Measurements from ENCODE around the gene CACTIN. TPM values are rescaled to one million over a fixed set of nuclear protein-coding genes. Genes with fewer than 3 reads are reported as not detected.
"Not testable (repeated sequence)": the region's sequence is repeated elsewhere in the genome, so short reads cannot be mapped to it uniquely, and the experiment has no call there.

CACTIN gene
- total RNA-seq, 1 donor from 2014 or later: 36.6 TPM

GRCh38 chr19:3601021-3601420, 25.6 kb downstream of the CACTIN start:
- no peak for DNase-seq (ENCODE audit: extremely low read depth, low read depth, low spot score)

GRCh38 chr19:3599776-3600187, 26.8 kb downstream of the CACTIN start:
- DNase-seq (ENCODE audit: extremely low read depth, low read depth, low spot score): no peak

- DNase-seq (ENCODE audit: extremely low read depth, low read depth, low spot score): no peak
These were observed 31.0 kb downstream of the CACTIN start for GRCh38 chr19:3595521-3596061.

- DNase-seq (ENCODE audit: extremely low read depth, low read depth, low spot score): no peak
These were observed 33.4 kb downstream of the CACTIN start for GRCh38 chr19:3593156-3593555.

- DNase-seq (ENCODE audit: extremely low read depth, low read depth, low spot score): no peak
These were observed 34.5 kb downstream of the CACTIN start for GRCh38 chr19:3591876-3592613.

- DNase-seq (ENCODE audit: extremely low read depth, low read depth, low spot score): no peak
These were observed 35.5 kb downstream of the CACTIN start for GRCh38 chr19:3590991-3591659.

- DNase-seq (ENCODE audit: extremely low read depth, low read depth, low spot score): no peak
These were observed 36.6 kb downstream of the CACTIN start for GRCh38 chr19:3589949-3590348.

- DNase-seq (ENCODE audit: extremely low read depth, low read depth, low spot score): no peak
These were observed 37.2 kb downstream of the CACTIN start for GRCh38 chr19:3589439-3589838.

GRCh38 chr19:3586707-3587346, 39.8 kb downstream of the CACTIN start:
- DNase-seq (ENCODE audit: extremely low read depth, low read depth, low spot score): no peak

GRCh38 chr19:3586127-3586626, 40.4 kb downstream of the CACTIN start:
- no peak for DNase-seq (ENCODE audit: extremely low read depth, low read depth, low spot score)

- no peak for DNase-seq (ENCODE audit: extremely low read depth, low read depth, low spot score)
These were observed 41.1 kb downstream of the CACTIN start, which contains the start of gene GIPC3 for GRCh38 chr19:3585301-3586126. Gene GIPC3 (plus strand): TSS chr19:3585478. CDS start chr19:3585598, 120 bp downstream.

GRCh38 chr19:3584036-3584802, 42.4 kb downstream of the CACTIN start:
- not testable (repeated sequence) for DNase-seq (ENCODE audit: extremely low read depth, low read depth, low spot score)

GRCh38 chr19:3581792-3582191, 44.8 kb downstream of the CACTIN start:
- DNase-seq (ENCODE audit: extremely low read depth, low read depth, low spot score): not testable (repeated sequence)

- DNase-seq (ENCODE audit: extremely low read depth, low read depth, low spot score): no peak
These were observed 46.2 kb downstream of the CACTIN start for GRCh38 chr19:3580156-3580934.

- no peak for DNase-seq (ENCODE audit: extremely low read depth, low read depth, low spot score)
These were observed 48.2 kb downstream of the CACTIN start for GRCh38 chr19:3578390-3578789.

- DNase-seq (ENCODE audit: extremely low read depth, low read depth, low spot score): no peak
These were observed 48.8 kb downstream of the CACTIN start for GRCh38 chr19:3577723-3578344.

GRCh38 chr19:3576696-3577443, 49.7 kb downstream of the CACTIN start:
- DNase-seq (ENCODE audit: extremely low read depth, low read depth, low spot score): no peak
